Measurements from ENCODE around the gene KRT14.

DNA sequence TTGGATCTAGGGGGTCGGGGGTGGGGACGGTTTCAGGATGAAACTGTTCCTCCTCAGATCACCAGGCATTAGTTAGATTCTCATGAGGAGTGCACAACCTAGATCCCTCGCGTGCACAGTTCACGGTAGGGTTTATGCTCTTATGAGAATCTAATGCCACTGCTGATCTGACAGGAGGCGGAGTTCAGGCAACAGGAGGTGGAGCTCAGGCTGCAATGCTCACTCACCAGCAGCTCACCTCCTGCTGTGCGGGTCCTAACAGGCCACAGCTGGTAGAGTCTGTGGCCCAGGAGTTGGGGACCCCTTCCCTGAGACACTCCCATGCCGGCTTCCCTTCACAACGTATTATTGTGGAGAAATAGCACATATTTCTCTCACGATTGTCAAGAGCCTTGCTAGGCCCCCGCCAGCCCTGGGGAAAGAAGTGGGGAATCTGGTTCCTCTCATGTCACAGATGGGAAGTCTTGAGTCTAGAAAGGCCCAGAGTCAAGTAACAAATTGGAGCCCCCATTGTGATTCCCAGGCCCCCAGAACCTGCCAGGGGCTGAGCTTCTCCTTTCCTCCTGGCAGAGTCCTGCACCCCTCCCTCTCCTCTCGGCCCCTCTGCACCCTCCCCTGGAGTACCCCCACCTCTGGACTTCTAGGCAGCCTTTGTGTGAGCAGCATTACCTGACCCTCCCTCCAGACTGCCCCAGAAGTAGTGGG is 6.1 kb upstream of the KRT14 start:
- TF ChIP-seq CTCF (conservative IDR thresholded peaks at IDR 0.05; ENCODE audit: low read length) (no peak), EZH2phosphoT487 (IDR thresholded peaks at IDR 0.05; ENCODE audit: borderline replicate concordance, low read depth, low read length) (no peak)
